Bronchial epithelial cell (primary cell): ENCODE data around the gene SH3BP1. TPM values are rescaled to one million over a fixed set of nuclear protein-coding genes. Genes with fewer than 3 reads are reported as not detected.

ENCODE experiments used
- DNase-seq: peaks from one replicate; pipeline ENCODE4 v3.0.0-alpha.2; 2010; ENCODE audit warnings: low read depth
- FAIRE-seq: peaks from 2 replicates; lab custom pipeline; 2011; peaks lifted over from hg19 to GRCh38; lab: Jason Lieb, UNC
- H3K27me3 ChIP-seq: 2 replicates; pipeline ENCODE4 v1.5.1; 2011; ENCODE audit warnings: low read length; ENCODE audit not compliant: control insufficient read depth, insufficient read depth
- H3K36me3 ChIP-seq: 2 replicates; pipeline ENCODE4 v1.5.1; 2011; ENCODE audit warnings: low read length; ENCODE audit not compliant: control insufficient read depth, insufficient read depth
- H3K4me3 ChIP-seq: 2 replicates; pipeline ENCODE4 v1.5.1; 2011; ENCODE audit warnings: mild to moderate bottlenecking, low read depth, low read length, control low read depth
- CTCF ChIP-seq: IDR thresholded peaks from 2 replicates; pipeline ENCODE4 v1.5.1; 2011; ENCODE audit warnings: mild to moderate bottlenecking, moderate library complexity, low read length, control low read depth, inconsistent platforms; ENCODE audit not compliant: insufficient read depth, severe bottlenecking
- total RNA-seq: library from RNA; depleted of rRNA; stranded (reverse); fragments of >200 nt; gene quantifications from 2 replicates; pipeline ENCODE4 v1.2.1, GENCODE V29; 2014

Gene SH3BP1
- total RNA-seq, 1 donor from 2014 or later: 15.5 TPM

- no peak for TF ChIP-seq CTCF
- H3K36me3 ChIP-seq: peaks cover 7% of the 10 kb centered on the region
- no peaks in the 10 kb centered on the region for H3K27me3 ChIP-seq
- H3K4me3 ChIP-seq: peak overlapping the region; percentile 45
- DNase-seq (no peak), FAIRE-seq (no peak)
Measured at GRCh38 chr22:37675930-37676735, 36.7 kb downstream of the SH3BP1 start.

- Histone ChIP-seq H3K4me3 (peak overlapping the region; percentile 45), H3K36me3 (peaks cover 7% of the 10 kb centered on the region), H3K27me3 (no peaks in the 10 kb centered on the region)
- FAIRE-seq (no peak), DNase-seq (peak; percentile 83)
- TF ChIP-seq CTCF: no peak
Measured at GRCh38 chr22:37676736-37677492, 37.4 kb downstream of the SH3BP1 start.

- no peak for TF ChIP-seq CTCF
- FAIRE-seq: no peak
- H3K36me3 ChIP-seq: peaks cover 7% of the 10 kb centered on the region
- DNase-seq: no peak
- no peak overlapping the region for H3K4me3 ChIP-seq
- no peaks in the 10 kb centered on the region for H3K27me3 ChIP-seq
Measured at GRCh38 chr22:37677493-37677974, 38.1 kb downstream of the SH3BP1 start.

GRCh38 chr22:37678372-37678771 is 38.9 kb downstream of the SH3BP1 start:
- DNase-seq (no peak), FAIRE-seq (no peak)
- Histone ChIP-seq H3K36me3 (peaks cover 7% of the 10 kb centered on the region), H3K27me3 (no peaks in the 10 kb centered on the region), H3K4me3 (no peak overlapping the region)
- TF ChIP-seq CTCF: no peak

- Histone ChIP-seq H3K36me3 (peaks cover 7% of the 10 kb centered on the region), H3K4me3 (no peak overlapping the region), H3K27me3 (no peaks in the 10 kb centered on the region)
- no peak for FAIRE-seq
- no peak for DNase-seq
- TF ChIP-seq CTCF: no peak
Measured at GRCh38 chr22:37679670-37680069, 40.2 kb downstream of the SH3BP1 start.
